H1 (cell line): Measurements from ENCODE around the gene TXK. TPM values are rescaled to one million over a fixed set of nuclear protein-coding genes. Genes with fewer than 3 reads are reported as not detected.

Experiments
- CTCF ChIA-PET: fragments of 300-600 bp; sonication (Branson Sonifier 250); formaldehyde crosslinking; loops from one replicate; lab custom pipeline; 2021; ENCODE audit not compliant: partially characterized antibody; lab: Charles Lee
- POLR2A ChIA-PET: fragments of 300-600 bp; sonication (Branson Sonifier 250); formaldehyde crosslinking; loops from one replicate; lab custom pipeline; 2021; ENCODE audit warnings: inconsistent platforms; ENCODE audit not compliant: partially characterized antibody; lab: Charles Lee
- DNase-seq, 2 experiments: peaks; one replicate each; pipeline versions ENCODE4 v3.0.0 to v3.0.0-alpha.2; 2010 to 2022; ENCODE audit warnings: low spot score in 2 of 2, low read depth in 1 of 2, mixed read lengths in 1 of 2
- FAIRE-seq: peaks from 2 replicates; lab custom pipeline; 2011; peaks lifted over from hg19 to GRCh38; lab: Jason Lieb, UNC
- H2AFZ ChIP-seq: 2 replicates; pipeline ENCODE4 v1.8.1; 2012; ENCODE audit warnings: low read length, inconsistent platforms
- H2AK5ac ChIP-seq: 2 replicates; pipeline ENCODE4 v1.6.1; 2013; ENCODE audit warnings: low read depth, low read length
- H2BK120ac ChIP-seq: replicated peaks from 2 replicates; pipeline ENCODE3; 2013; ENCODE audit warnings: low read depth, low read length, inconsistent platforms
- H2BK12ac ChIP-seq: 2 replicates; pipeline ENCODE4 v1.6.1; 2013; ENCODE audit warnings: low read depth, low read length
- H2BK15ac ChIP-seq: 2 replicates; pipeline ENCODE4 v1.6.1; 2013; ENCODE audit warnings: low read length
- H2BK20ac ChIP-seq: 2 replicates; pipeline ENCODE4 v1.6.1; 2013; ENCODE audit warnings: low read length
- H2BK5ac ChIP-seq: 2 replicates; pipeline ENCODE4 v1.6.1; 2013; ENCODE audit warnings: low read depth, low read length
- H3K14ac ChIP-seq: 2 replicates; pipeline ENCODE4 v1.6.1; 2013; ENCODE audit warnings: inconsistent platforms; ENCODE audit not compliant: insufficient read length
- H3K18ac ChIP-seq: 2 replicates; pipeline ENCODE4 v1.6.1; 2013; ENCODE audit warnings: low read length; ENCODE audit errors: extremely low read depth
- H3K23ac ChIP-seq: 2 replicates; pipeline ENCODE4 v1.6.1; 2013; ENCODE audit warnings: inconsistent platforms; ENCODE audit not compliant: insufficient read length
- H3K23me2 ChIP-seq: 2 replicates; pipeline ENCODE4 v1.6.1; 2013; ENCODE audit warnings: low read depth, low read length
- H3K27ac ChIP-seq: 2 replicates; pipeline ENCODE4 v1.6.1; 2011; ENCODE audit warnings: low read depth, low read length, inconsistent platforms
- H3K27me3 ChIP-seq, 4 experiments: replicated peaks in 1 of 4; 1 replicate in 1 of 4; 2 replicates in 3 of 4; pipeline versions ENCODE4 v1.6.1 to v1.8.1; 2011 to 2013; ENCODE audit warnings: low read length in 3 of 4, mild to moderate bottlenecking in 3 of 4, inconsistent platforms in 2 of 4, mixed read lengths in 2 of 4, moderate library complexity in 1 of 4; ENCODE audit not compliant: control insufficient read depth in 3 of 4, insufficient read depth in 3 of 4; ENCODE audit errors: extremely low read depth in 1 of 4
- H3K36me3 ChIP-seq, 4 experiments: 2 replicates each; pipeline versions ENCODE4 v1.6.1 to v1.8.1; 2011 to 2013; ENCODE audit warnings: mild to moderate bottlenecking in 4 of 4, low read length in 3 of 4, moderate library complexity in 2 of 4, control low read depth in 1 of 4, inconsistent platforms in 1 of 4; ENCODE audit not compliant: insufficient read depth in 4 of 4, control insufficient read depth in 2 of 4
- H3K4ac ChIP-seq: replicated peaks from 2 replicates; pipeline ENCODE3; 2013; ENCODE audit warnings: low read length, low read depth, mixed read lengths, inconsistent platforms; ENCODE audit not compliant: insufficient read length
- H3K4me1 ChIP-seq, 4 experiments: replicated peaks in 1 of 4; 1 replicate in 1 of 4; 2 replicates in 3 of 4; pipeline versions ENCODE4 v1.6.1 to v1.8.1; 2011 to 2013; ENCODE audit warnings: low read length in 3 of 4, inconsistent platforms in 2 of 4, mixed read lengths in 1 of 4; ENCODE audit not compliant: insufficient read depth in 4 of 4, control insufficient read depth in 3 of 4
- H3K4me2 ChIP-seq, 2 experiments: 2 replicates each; pipeline versions ENCODE4 v1.6.1 to v1.8.1; 2011 to 2013; ENCODE audit warnings: low read depth in 2 of 2, low read length in 2 of 2, control low read depth in 1 of 2, inconsistent platforms in 1 of 2, mild to moderate bottlenecking in 1 of 2; ENCODE audit not compliant: insufficient read depth in 1 of 2
- H3K4me3 ChIP-seq, 4 experiments: fragments of 200-600, 300-600 bp in 1 of 4; sonication (generic), shearing (Covaris generic), sonication (Bioruptor Twin) in 1 of 4; 2 replicates each; pipeline versions ENCODE4 v1.5.1 to v1.8.1; 2011 to 2016; ENCODE audit warnings: low read length in 4 of 4, low read depth in 3 of 4, control low read depth in 2 of 4, inconsistent platforms in 2 of 4, mild to moderate bottlenecking in 2 of 4, mixed read lengths in 1 of 4, moderate library complexity in 1 of 4; ENCODE audit not compliant: insufficient read depth in 2 of 4; ENCODE audit errors: extremely low read depth in 1 of 4
- H3K56ac ChIP-seq: replicated peaks from 2 replicates; pipeline ENCODE3; 2013; ENCODE audit warnings: low read depth, mild to moderate bottlenecking, mixed read lengths, low read length, inconsistent platforms; ENCODE audit not compliant: insufficient read length
- H3K79me1 ChIP-seq: 2 replicates; pipeline ENCODE4 v1.6.1; 2013; ENCODE audit warnings: low read depth, low read length, control low read depth
- H3K79me2 ChIP-seq, 2 experiments: 2 replicates each; pipeline versions ENCODE4 v1.6.1 to v1.8.1; 2012 to 2013; ENCODE audit warnings: low read length in 2 of 2, mild to moderate bottlenecking in 2 of 2, inconsistent platforms in 1 of 2; ENCODE audit not compliant: insufficient read depth in 2 of 2, control insufficient read depth in 1 of 2
- H3K9ac ChIP-seq, 4 experiments: replicated peaks in 1 of 4; 1 replicate in 1 of 4; 2 replicates in 3 of 4; pipeline versions ENCODE4 v1.6.1 to v1.8.1; 2011 to 2013; ENCODE audit warnings: low read depth in 3 of 4, low read length in 3 of 4, control low read depth in 2 of 4, mild to moderate bottlenecking in 2 of 4, moderate library complexity in 2 of 4, inconsistent platforms in 1 of 4; ENCODE audit errors: extremely low read depth in 1 of 4
- H3K9me3 ChIP-seq, 2 experiments: 2 replicates each; pipeline versions ENCODE4 v1.6.1 to v1.8.1; 2012 to 2013; ENCODE audit warnings: mild to moderate bottlenecking in 2 of 2, moderate library complexity in 2 of 2, control low read depth in 1 of 2, inconsistent platforms in 1 of 2, low read depth in 1 of 2, low read length in 1 of 2, mixed read lengths in 1 of 2; ENCODE audit not compliant: insufficient read depth in 2 of 2
- H4K20me1 ChIP-seq, 2 experiments: replicated peaks in 1 of 2; 2 replicates each; pipeline versions ENCODE3 to v1.8.1; 2011 to 2013; ENCODE audit warnings: inconsistent platforms in 2 of 2, low read length in 2 of 2, mild to moderate bottlenecking in 1 of 2; ENCODE audit not compliant: insufficient read depth in 2 of 2, control insufficient read depth in 1 of 2
- H4K5ac ChIP-seq: 2 replicates; pipeline ENCODE4 v1.6.1; 2013; ENCODE audit warnings: low read length, low read depth, mixed read lengths, inconsistent platforms; ENCODE audit not compliant: insufficient read length
- H4K8ac ChIP-seq: 2 replicates; pipeline ENCODE4 v1.8.0; 2013; ENCODE audit warnings: mild to moderate bottlenecking, moderate library complexity, low read length, inconsistent platforms; ENCODE audit not compliant: insufficient read depth; ENCODE audit errors: extremely low read depth
- H4K91ac ChIP-seq: replicated peaks from 2 replicates; pipeline ENCODE3; 2013; ENCODE audit warnings: low read length, mixed read lengths, inconsistent platforms; ENCODE audit not compliant: insufficient read length
- CHD2 ChIP-seq: IDR thresholded peaks from 2 replicates; pipeline ENCODE4 v1.6.1; 2012; ENCODE audit warnings: low read length, improper control_type of control experiment
- EGR1 ChIP-seq: IDR thresholded peaks from 2 replicates; pipeline ENCODE4 v1.6.1; 2011; ENCODE audit warnings: low read depth, low read length, borderline replicate concordance
- POU5F1 ChIP-seq: IDR thresholded peaks from 2 replicates; pipeline ENCODE4 v1.6.1; 2011; ENCODE audit warnings: low read depth, mild to moderate bottlenecking, low read length, moderate library complexity
- RBBP5 ChIP-seq: IDR thresholded peaks from 2 replicates; pipeline ENCODE4 v1.7.1; 2012; ENCODE audit warnings: low read depth, mild to moderate bottlenecking, inconsistent platforms, low read length, moderate library complexity, borderline replicate concordance
- SIN3A ChIP-seq, 2 experiments: IDR thresholded peaks in 1 of 2; conservative IDR thresholded peaks in 1 of 2; 2 replicates each; pipeline ENCODE4 v1.6.1; 2011 to 2012; ENCODE audit warnings: low read length in 2 of 2, improper control_type of control experiment in 1 of 2, low read depth in 1 of 2, mild to moderate bottlenecking in 1 of 2
- WGBS, 2 experiments: shearing (Covaris generic) in 1 of 2; methylation state at CpG; one replicate each; pipeline versions ENCODE4 v1.1.6 to v1.1.7; 2013 to 2015; ENCODE audit warnings: low lambda C conversion rate in 2 of 2, mixed read lengths in 2 of 2, inconsistent platforms in 1 of 2, low coverage in 1 of 2, missing lambda C conversion rate in 1 of 2; ENCODE audit not compliant: insufficient replicate concordance in 2 of 2, insufficient coverage in 1 of 2, insufficient read length in 1 of 2; ENCODE audit errors: extremely low coverage in 1 of 2, missing lambda C conversion rate in 1 of 2; 5-methylcytosine and 5-hydroxymethylcytosine counted together
- long read RNA-seq, 2 experiments: library from RNA in 1 of 2; library from capped mRNA in 1 of 2; stranded (forward); transcript quantifications; one replicate each; pipeline ENCODE4 v2.0.0, GENCODE V29; 2021; ENCODE audit warnings: inconsistent platforms in 1 of 2
- polyA minus RNA-seq, 3 experiments: library from RNA; depleted of rRNA, polyadenylated mRNA; stranded (reverse); fragments of >200 nt; gene quantifications; 1 replicate in 2 of 3; 2 replicates in 1 of 3; pipeline ENCODE4 v1.2.3, GENCODE V29; 2011
- polyA plus RNA-seq, 7 experiments: library from polyadenylated mRNA; depleted of rRNA in 3 of 7; stranded (reverse) in 5 of 7; unstranded in 2 of 7; fragments of >200 nt in 5 of 7; fragments of 200-250 nt in 2 of 7; gene quantifications; 1 replicate in 5 of 7; 2 replicates in 1 of 7; 4 replicates in 1 of 7; pipeline versions ENCODE4 v1.2.1 to v1.2.3, GENCODE V29; 2011 to 2013; ENCODE audit warnings: missing spikeins in 2 of 7, mixed read lengths in 2 of 7
- total RNA-seq: library from RNA; stranded (reverse); fragmentation: NEBNext Ultra II Directional; extraction: Animal tissue kit (Norgen Biotek cat#: 25700); gene quantifications from 2 replicates; pipeline ENCODE4 v1.2.1, GENCODE V29; 2021

TXK gene
- total RNA-seq (not detected in 2 replicates), polyA plus RNA-seq (2011; rRNA removed) (not detected in 2 replicates), polyA minus RNA-seq (2011; rRNA and poly(A)+ RNA removed) (not detected in 2 replicates)
- polyA plus RNA-seq (2011; cell fraction: cytosol; rRNA removed): not detected
- polyA plus RNA-seq (2011; cell fraction: nucleus; rRNA removed): 0.58 TPM
- not detected in 4 replicates for polyA plus RNA-seq (2012, experiment 1 of 2)
- polyA plus RNA-seq (2012, experiment 2 of 2): not detected
- polyA plus RNA-seq (2013, experiment 1 of 2): 0.22 TPM
- polyA plus RNA-seq (2013, experiment 2 of 2): 0.06 TPM
- not detected for polyA minus RNA-seq (2011; cell fraction: cytosol; rRNA and poly(A)+ RNA removed)
- polyA minus RNA-seq (2011; cell fraction: nucleus; rRNA and poly(A)+ RNA removed): not detected
- long read RNA-seq, experiment 1: 0 reads
- long read RNA-seq, experiment 2: 0 reads

- H2AFZ ChIP-seq: no peak within 1 kb of the TSS
- H3K56ac ChIP-seq: no peak within 1 kb of the TSS
- H3K9me3 ChIP-seq: no peaks in the 10 kb centered on the region
- H2BK20ac ChIP-seq: no peak within 1 kb of the TSS
- H3K27me3 ChIP-seq: no peaks in the 10 kb centered on the region
- no peak within 1 kb of the TSS for H2BK5ac ChIP-seq
- POLR2A ChIA-PET: no interaction called here
- H3K23ac ChIP-seq: no peak within 1 kb of the TSS
- no peak within 1 kb of the TSS for H2BK12ac ChIP-seq
- H3K4me3 ChIP-seq: no peak within 1 kb of the TSS
- 91% methylated on average over 5 of the region's 5 CpGs; no CpG with 5 or more reads in 1 of the 2 experiments for WGBS, 2 experiments
- peaks cover 0 to 3% (median 0%) of the 10 kb centered on the region in 4 experiments; a peak in 1 of 7 replicates for H3K4me1 ChIP-seq
- H3K4me2 ChIP-seq: no peak within 1 kb of the TSS
- H3K4ac ChIP-seq: no peak within 1 kb of the TSS
- no peak within 1 kb of the TSS for H4K91ac ChIP-seq
- H3K14ac ChIP-seq: no peak within 1 kb of the TSS
- DNase-seq: no peak
- no peak within 1 kb of the TSS for H2BK15ac ChIP-seq
- no peaks in the 10 kb centered on the region for H3K79me2 ChIP-seq
- no peaks in the 10 kb centered on the region for H3K23me2 ChIP-seq
- no peak for FAIRE-seq
- H4K20me1 ChIP-seq: no peaks in the 10 kb centered on the region
- H2BK120ac ChIP-seq: no peak within 1 kb of the TSS
- CTCF ChIA-PET: interaction anchor here (1.8 kb wide), 1 partner anchor 8 kb away, joined by 4 read pairs; no protein-coding TSS in a partner anchor
- TF ChIP-seq RBBP5 (no peak), EGR1 (no peak), POU5F1 (no peak), CHD2 (no peak), SIN3A (conservative IDR thresholded peaks at IDR 0.05 in 1 of 2, IDR thresholded peaks at IDR 0.05 in 1 of 2; ENCODE audit: low read depth in 1 of 2, low read length in 2 of 2) (no peak)
- H4K5ac ChIP-seq: no peak within 1 kb of the TSS
- H3K9ac ChIP-seq: no peak within 1 kb of the TSS
- no peak within 1 kb of the TSS for H2AK5ac ChIP-seq
- no peak within 1 kb of the TSS for H3K27ac ChIP-seq
- H3K79me1 ChIP-seq: no peaks in the 10 kb centered on the region
- H4K8ac ChIP-seq: no peak within 1 kb of the TSS
- H3K18ac ChIP-seq: no peak within 1 kb of the TSS
- H3K36me3 ChIP-seq: peaks cover 0 to 3% (median 0%) of the 10 kb centered on the region in 4 experiments; a peak in 2 of 8 replicates
Measured at GRCh38 chr4:48134081-48134480, at the start of gene TXK. Gene TXK, minus strand, starts transcription at chr4:48134250. Its CDS starts 80 bp downstream, at chr4:48134170.
